SU-DHL-6 (cell line): ENCODE data around the gene CNTNAP1.

Experiments
- H2AFZ ChIP-seq: fragments of 200-600 bp; sonication (generic); 2 replicates; pipeline ENCODE4 v1.6.1; 2014; ENCODE audit warnings: low read depth, mild to moderate bottlenecking, moderate library complexity, mixed read lengths, antibody characterized with exemption, low read length; ENCODE audit not compliant: severe bottlenecking
- H3F3A ChIP-seq: fragments of 200-600 bp; shearing (Covaris generic); 2 replicates; pipeline ENCODE4 v1.6.0; 2016; ENCODE audit warnings: antibody characterized with exemption, mild to moderate bottlenecking; ENCODE audit not compliant: insufficient read depth
- H3K27ac ChIP-seq: fragments of 200-600 bp; sonication (generic); 2 replicates; pipeline ENCODE4 v1.5.1; 2016; ENCODE audit warnings: low read depth, mild to moderate bottlenecking, low read length, moderate library complexity, mixed read lengths
- H3K27me3 ChIP-seq: fragments of 200-600 bp; sonication (generic), shearing (Covaris generic); 2 replicates; pipeline ENCODE4 v1.6.0; 2014; ENCODE audit warnings: mild to moderate bottlenecking, low read length
- H3K36me3 ChIP-seq: fragments of 200-600 bp; sonication (generic); 2 replicates; pipeline ENCODE4 v1.6.1; 2014; ENCODE audit warnings: mild to moderate bottlenecking, low read length, mixed read lengths
- H3K4me2 ChIP-seq: fragments of 300-600, 200-600 bp; shearing (Covaris generic), sonication (generic); 2 replicates; pipeline ENCODE4 v1.6.0; 2014; ENCODE audit warnings: low read length, low read depth, mild to moderate bottlenecking; ENCODE audit not compliant: poor library complexity, severe bottlenecking
- H3K4me3 ChIP-seq: fragments of 200-600 bp; sonication (generic); 2 replicates; pipeline ENCODE4 v1.5.1; 2014; ENCODE audit warnings: antibody characterized with exemption, low read length, mild to moderate bottlenecking, mixed read lengths; ENCODE audit not compliant: insufficient read depth, poor library complexity, severe bottlenecking
- H3K79me2 ChIP-seq: fragments of 200-600 bp; sonication (generic); 2 replicates; pipeline ENCODE4 v1.6.1; 2014; ENCODE audit warnings: mild to moderate bottlenecking, low read length, moderate library complexity; ENCODE audit not compliant: insufficient read depth
- H3K9ac ChIP-seq: fragments of 200-600 bp; sonication (generic); 2 replicates; pipeline ENCODE4 v1.7.0; 2014; ENCODE audit warnings: mild to moderate bottlenecking, low read length
- H3K9me2 ChIP-seq: fragments of 200-600 bp; sonication (generic); replicated peaks from 2 replicates; pipeline ENCODE4 v1.6.1; 2014; ENCODE audit warnings: low read length; ENCODE audit not compliant: insufficient read depth
- H3K9me3 ChIP-seq: fragments of 200-600 bp; sonication (generic); 2 replicates; pipeline ENCODE4 v1.6.1; 2014; ENCODE audit warnings: low read length, mixed read lengths; ENCODE audit not compliant: insufficient read depth
- H4K20me1 ChIP-seq: fragments of 200-600 bp; sonication (generic); 2 replicates; pipeline ENCODE4 v1.6.1; 2014; ENCODE audit warnings: low read depth, mild to moderate bottlenecking, antibody characterized with exemption, low read length, moderate library complexity, mixed read lengths
- CTCF ChIP-seq: fragments of 200-600 bp; sonication (generic); IDR thresholded peaks from one replicate; pipeline ENCODE4 v1.5.1; 2017; ENCODE audit warnings: antibody characterized with exemption, mild to moderate bottlenecking, low read length, moderate library complexity; ENCODE audit not compliant: insufficient read depth, poor library complexity, severe bottlenecking
- EZH2phosphoT487 ChIP-seq: fragments of 200-600 bp; sonication (generic), shearing (Covaris generic); conservative IDR thresholded peaks from 2 replicates; pipeline ENCODE4 v1.6.1; 2018; ENCODE audit warnings: mild to moderate bottlenecking, antibody characterized with exemption, low read length, moderate library complexity, mixed read lengths

CNTNAP1 gene

DNA sequence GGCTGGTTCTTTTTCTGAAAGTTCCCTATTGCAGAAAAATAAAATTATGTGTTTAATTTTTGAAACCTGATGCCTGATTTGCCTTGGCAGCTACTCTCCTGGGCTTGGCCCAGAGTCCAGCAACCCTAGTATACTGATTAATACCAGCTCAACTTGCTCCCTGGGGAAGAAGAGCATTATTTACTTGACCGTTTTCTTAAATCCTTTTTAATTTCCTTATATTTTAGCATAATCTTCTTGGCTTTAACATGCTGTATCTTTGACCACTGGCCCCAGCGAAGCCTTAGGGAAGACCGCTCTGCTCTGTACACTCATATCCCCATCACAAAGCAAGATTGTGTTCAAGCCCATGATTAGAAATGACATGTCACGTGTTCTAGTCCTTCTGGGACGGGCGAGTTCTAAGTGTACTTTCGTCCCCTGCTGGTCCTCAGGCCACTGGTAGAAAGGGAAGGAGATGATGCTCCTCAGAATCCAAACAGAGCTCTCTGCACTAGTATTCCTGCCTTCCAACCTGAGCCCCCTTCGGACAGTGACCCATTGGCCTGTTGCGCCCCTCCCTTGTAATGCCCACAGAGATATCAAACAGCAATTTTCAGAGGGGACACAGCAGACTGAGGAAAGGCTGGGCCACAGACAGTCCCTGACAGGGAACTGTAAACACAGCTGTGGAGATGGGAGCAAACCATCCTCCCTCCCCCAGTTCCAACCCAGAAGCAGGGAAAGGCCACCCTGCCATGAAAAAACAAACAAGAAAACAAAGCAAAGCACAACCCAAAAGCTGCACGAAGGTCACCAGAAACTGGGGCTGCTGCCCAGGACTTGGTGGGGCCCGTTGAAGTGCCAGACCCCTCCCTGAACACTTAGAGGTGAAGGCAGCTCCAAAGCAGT lies 66.8 kb downstream of the CNTNAP1 start:
- Histone ChIP-seq H3K9me2 (no peaks in the 10 kb centered on the region), H3K79me2 (peaks cover 2% of the 10 kb centered on the region), H3F3A (no peaks in the 10 kb centered on the region), H2AFZ (no peak overlapping the region), H3K27me3 (no peaks in the 10 kb centered on the region), H3K4me3 (no peak overlapping the region), H3K36me3 (no peaks in the 10 kb centered on the region), H3K9me3 (no peaks in the 10 kb centered on the region), H4K20me1 (no peaks in the 10 kb centered on the region), H3K9ac (no peak overlapping the region), H3K4me2 (no peak overlapping the region), H3K27ac (no peak overlapping the region)
- TF ChIP-seq CTCF (no peak), EZH2phosphoT487 (no peak)
